Endodermal cell (in vitro differentiated cells): ENCODE results near the gene SPIN3. TPM values are rescaled to one million over a fixed set of nuclear protein-coding genes. Genes with fewer than 3 reads are reported as not detected.
"Not testable (repeated sequence)": the region's sequence is repeated elsewhere in the genome, so short reads cannot be mapped to it uniquely, and the experiment has no call there.

Experiments used
- DNase-seq: peaks from one replicate; pipeline ENCODE4 v3.0.0-alpha.2; 2017
- H3K27ac ChIP-seq: 2 replicates; pipeline ENCODE4 v1.5.1; 2013; ENCODE audit warnings: mild to moderate bottlenecking, low read depth, low read length, moderate library complexity
- H3K27me3 ChIP-seq: 2 replicates; pipeline ENCODE4 v1.6.1; 2013; ENCODE audit warnings: mild to moderate bottlenecking, low read length, moderate library complexity; ENCODE audit not compliant: insufficient read depth, control insufficient read depth, poor library complexity, severe bottlenecking
- H3K36me3 ChIP-seq: 2 replicates; pipeline ENCODE4 v1.7.0; 2013; ENCODE audit warnings: mild to moderate bottlenecking, low read length, moderate library complexity; ENCODE audit not compliant: control insufficient read depth, insufficient read depth
- H3K4me1 ChIP-seq: one replicate; pipeline ENCODE4 v1.7.0; 2013; ENCODE audit warnings: low read length; ENCODE audit not compliant: control insufficient read depth, insufficient read depth
- H3K4me3 ChIP-seq: 2 replicates; pipeline ENCODE4 v1.5.1; 2013; ENCODE audit warnings: mild to moderate bottlenecking, low read length, moderate library complexity
- H3K9ac ChIP-seq: 2 replicates; pipeline ENCODE4 v1.6.1; 2013; ENCODE audit warnings: mild to moderate bottlenecking, low read length, moderate library complexity; ENCODE audit not compliant: poor library complexity, severe bottlenecking; ENCODE audit errors: extremely low read depth
- H3K9me3 ChIP-seq: 2 replicates; pipeline ENCODE4 v1.6.1; 2013; ENCODE audit warnings: mild to moderate bottlenecking, low read length, moderate library complexity; ENCODE audit not compliant: control insufficient read depth
- H3K27ac Mint-ChIP-seq: 2 replicates; pipeline ENCODE4 v1.8.0; 2020; ENCODE audit warnings: mixed read lengths
- H3K27me3 Mint-ChIP-seq: 2 replicates; pipeline ENCODE4 v1.8.0; 2021; ENCODE audit warnings: mild to moderate bottlenecking, mixed read lengths; ENCODE audit not compliant: insufficient read depth
- H3K36me3 Mint-ChIP-seq: 2 replicates; pipeline ENCODE4 v1.8.0; 2020; ENCODE audit warnings: low read depth, mixed read lengths
- H3K4me1 Mint-ChIP-seq: 2 replicates; pipeline ENCODE4 v1.8.0; 2020; ENCODE audit warnings: mixed read lengths
- H3K4me3 Mint-ChIP-seq: 2 replicates; pipeline ENCODE4 v1.8.0; 2020; ENCODE audit warnings: mild to moderate bottlenecking, moderate library complexity, mixed read lengths
- H3K9me3 Mint-ChIP-seq: 2 replicates; pipeline ENCODE4 v1.8.0; 2020; ENCODE audit warnings: mild to moderate bottlenecking, mixed read lengths
- WGBS, 2 experiments: methylation state at CpG; one replicate each; pipeline versions ENCODE4 v1.1.5 to v1.1.7; 2013; ENCODE audit warnings: missing lambda C conversion rate in 2 of 2, mixed read lengths in 1 of 2; ENCODE audit not compliant: insufficient coverage in 1 of 2, insufficient read length in 1 of 2; 5-methylcytosine and 5-hydroxymethylcytosine counted together
- total RNA-seq, 2 donors: library from RNA; stranded (reverse); fragmentation: NEBNext Ultra II Directional in 1 of 2; extraction: Animal tissue kit (Norgen Biotek cat#: 25700) in 1 of 2; gene quantifications; 2 replicates in 1 of 2; 3 replicates in 1 of 2; pipeline ENCODE4 v1.2.1, GENCODE V29; 2021
- TF ChIP-seq, protein P1 (sequence below): fragments of 200-600 bp; sonication (generic); conservative IDR thresholded peaks from 2 replicates; pipeline ENCODE4 v1.5.0; 2021; ENCODE audit warnings: antibody characterized with exemption, mild to moderate bottlenecking

SPIN3 gene
- total RNA-seq, 2 donors from 2014 or later, result 12.4 to 19.7 TPM

DNA sequence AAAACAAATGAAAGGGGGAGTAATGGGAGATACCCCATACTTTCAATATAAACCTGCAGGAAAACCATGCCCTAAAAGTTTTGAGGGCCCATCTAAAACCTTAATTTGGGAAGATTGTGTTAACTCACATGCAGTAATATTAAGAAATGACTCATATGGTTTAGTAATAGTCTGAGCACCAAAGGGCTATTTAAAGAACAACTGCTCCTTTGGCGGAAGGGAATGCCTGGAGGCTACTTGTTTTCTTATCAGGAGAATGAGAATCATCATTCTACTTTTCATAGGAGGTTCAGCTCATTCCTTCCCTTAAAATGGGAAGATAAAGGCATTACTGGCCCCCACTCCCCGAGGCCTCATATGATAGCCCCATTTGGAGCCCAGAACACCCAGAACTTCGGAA, 47.6 kb downstream of the SPIN3 start:
- no peaks in the 10 kb centered on the region for H3K4me1 Mint-ChIP-seq
- H3K27me3 Mint-ChIP-seq, result peaks cover 3% of the 10 kb centered on the region
- no peak overlapping the region for H3K9ac ChIP-seq
- H3K4me3 Mint-ChIP-seq, result no peak overlapping the region
- H3K36me3 Mint-ChIP-seq, result peaks cover 13% of the 10 kb centered on the region
- H3K9me3 Mint-ChIP-seq, result peaks cover 85% of the 10 kb centered on the region
- peaks cover 6% of the 10 kb centered on the region for H3K9me3 ChIP-seq
- H3K27ac ChIP-seq, result no peak overlapping the region
- 97 to 100% methylated on average over 1 to 3 of the region's 3 CpGs for WGBS, 2 experiments
- no peaks in the 10 kb centered on the region for H3K36me3 ChIP-seq
- TF ChIP-seq, protein P1, sequence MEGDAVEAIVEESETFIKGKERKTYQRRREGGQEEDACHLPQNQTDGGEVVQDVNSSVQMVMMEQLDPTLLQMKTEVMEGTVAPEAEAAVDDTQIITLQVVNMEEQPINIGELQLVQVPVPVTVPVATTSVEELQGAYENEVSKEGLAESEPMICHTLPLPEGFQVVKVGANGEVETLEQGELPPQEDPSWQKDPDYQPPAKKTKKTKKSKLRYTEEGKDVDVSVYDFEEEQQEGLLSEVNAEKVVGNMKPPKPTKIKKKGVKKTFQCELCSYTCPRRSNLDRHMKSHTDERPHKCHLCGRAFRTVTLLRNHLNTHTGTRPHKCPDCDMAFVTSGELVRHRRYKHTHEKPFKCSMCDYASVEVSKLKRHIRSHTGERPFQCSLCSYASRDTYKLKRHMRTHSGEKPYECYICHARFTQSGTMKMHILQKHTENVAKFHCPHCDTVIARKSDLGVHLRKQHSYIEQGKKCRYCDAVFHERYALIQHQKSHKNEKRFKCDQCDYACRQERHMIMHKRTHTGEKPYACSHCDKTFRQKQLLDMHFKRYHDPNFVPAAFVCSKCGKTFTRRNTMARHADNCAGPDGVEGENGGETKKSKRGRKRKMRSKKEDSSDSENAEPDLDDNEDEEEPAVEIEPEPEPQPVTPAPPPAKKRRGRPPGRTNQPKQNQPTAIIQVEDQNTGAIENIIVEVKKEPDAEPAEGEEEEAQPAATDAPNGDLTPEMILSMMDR, result no peak
- no peak overlapping the region for H3K4me3 ChIP-seq
- no peak for DNase-seq
- H3K27ac Mint-ChIP-seq, result no peak overlapping the region
- no peaks in the 10 kb centered on the region for H3K27me3 ChIP-seq
- no peaks in the 10 kb centered on the region for H3K4me1 ChIP-seq

DNA sequence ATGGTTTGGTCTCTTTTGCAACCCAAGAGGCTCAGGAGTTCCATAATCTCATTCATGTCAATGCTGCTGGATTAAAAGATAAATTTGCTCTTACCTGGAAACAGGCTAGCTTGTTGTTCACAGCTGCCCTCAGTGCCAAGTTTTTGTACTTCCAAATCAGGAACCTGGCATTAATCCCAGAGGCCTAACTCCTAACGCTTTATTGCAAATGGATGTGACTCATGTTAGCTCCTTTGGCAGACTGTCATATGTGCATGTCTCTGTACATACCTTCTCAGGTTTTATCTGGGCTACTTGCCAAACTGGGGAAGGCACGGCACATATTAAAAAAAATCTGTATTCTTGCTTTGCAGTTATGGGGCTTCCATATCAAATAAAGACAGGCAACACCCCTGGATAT, 49.1 kb downstream of the SPIN3 start:
- not testable (repeated sequence) for H3K4me3 Mint-ChIP-seq, H3K9ac ChIP-seq, H3K4me3 ChIP-seq, H3K4me1 Mint-ChIP-seq, H3K27ac Mint-ChIP-seq, H3K27ac ChIP-seq, H3K36me3 Mint-ChIP-seq, H3K36me3 ChIP-seq, H3K27me3 ChIP-seq, H3K9me3 ChIP-seq, DNase-seq, H3K27me3 Mint-ChIP-seq, H3K4me1 ChIP-seq
- H3K9me3 Mint-ChIP-seq, result peaks cover 85% of the 10 kb centered on the region
- 85% methylated on average over 2 of the region's 2 CpGs; no CpG with 5 or more reads in 1 of the 2 experiments for WGBS, 2 experiments

- H3K27me3 ChIP-seq, H3K27ac Mint-ChIP-seq, H3K9me3 ChIP-seq, H3K9ac ChIP-seq, H3K36me3 Mint-ChIP-seq, H3K4me1 ChIP-seq, H3K4me1 Mint-ChIP-seq, DNase-seq, H3K27ac ChIP-seq, H3K4me3 ChIP-seq, H3K36me3 ChIP-seq, H3K4me3 Mint-ChIP-seq, H3K27me3 Mint-ChIP-seq: not testable (repeated sequence)
- H3K9me3 Mint-ChIP-seq, result peaks cover 84% of the 10 kb centered on the region
- 93% methylated on average over 4 of the region's 4 CpGs; no CpG with 5 or more reads in 1 of the 2 experiments for WGBS, 2 experiments
Measured at GRCh38 chrX:56945226-56945625, 50.1 kb downstream of the SPIN3 start.

DNA sequence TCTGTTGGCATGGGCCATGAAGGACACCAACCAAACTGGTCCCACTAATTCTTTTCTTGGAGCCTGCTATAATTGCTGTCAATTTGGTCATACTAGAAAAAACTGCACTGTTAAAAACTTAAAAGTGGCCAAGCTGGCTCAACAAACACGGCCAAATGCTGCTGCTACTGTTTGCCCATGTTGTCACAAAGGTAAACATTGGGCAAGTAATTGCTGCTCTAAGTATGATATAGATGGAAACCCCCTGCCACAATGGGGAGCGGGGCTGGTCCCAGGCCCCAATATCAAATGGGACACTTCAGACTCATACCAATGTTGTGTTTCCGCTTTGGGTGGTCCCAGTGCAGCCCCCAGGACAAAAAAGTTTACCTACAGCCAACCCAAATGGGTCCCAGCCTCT, 52.1 kb downstream of the SPIN3 start:
- H3K9me3 Mint-ChIP-seq, result peaks cover 89% of the 10 kb centered on the region
- H3K4me3 ChIP-seq, result no peak overlapping the region
- H3K4me3 Mint-ChIP-seq, result no peak overlapping the region
- no peaks in the 10 kb centered on the region for H3K27me3 ChIP-seq
- H3K27ac Mint-ChIP-seq, result no peak overlapping the region
- WGBS, 2 experiments, result 93% methylated on average over 3 of the region's 3 CpGs; no CpG with 5 or more reads in 1 of the 2 experiments
- no peak overlapping the region for H3K27ac ChIP-seq
- no peaks in the 10 kb centered on the region for H3K4me1 Mint-ChIP-seq
- no peaks in the 10 kb centered on the region for H3K9me3 ChIP-seq
- no peaks in the 10 kb centered on the region for H3K27me3 Mint-ChIP-seq
- TF ChIP-seq, protein P1, result no peak
- no peaks in the 10 kb centered on the region for H3K36me3 ChIP-seq
- DNase-seq, result no peak
- no peak overlapping the region for H3K9ac ChIP-seq
- H3K4me1 ChIP-seq, result no peaks in the 10 kb centered on the region
- no peaks in the 10 kb centered on the region for H3K36me3 Mint-ChIP-seq

Other genes starting within 250 kb of the SPIN3 start
- gene SPIN2B, start 126.0 kb upstream of the SPIN3 start, total RNA-seq, result 10 to 100 TPM; 12.0 to 16.4 TPM
- 1 to 10 TPM; 1.2 to 1.5 TPM for gene SPIN2A, start 141.9 kb upstream of the SPIN3 start, total RNA-seq